ENCODE measurements around the gene FLRT1.
"Not testable (repeated sequence)": the region's sequence is repeated elsewhere in the genome, so short reads cannot be mapped to it uniquely, and the experiment has no call there.

FLRT1 gene

DNA sequence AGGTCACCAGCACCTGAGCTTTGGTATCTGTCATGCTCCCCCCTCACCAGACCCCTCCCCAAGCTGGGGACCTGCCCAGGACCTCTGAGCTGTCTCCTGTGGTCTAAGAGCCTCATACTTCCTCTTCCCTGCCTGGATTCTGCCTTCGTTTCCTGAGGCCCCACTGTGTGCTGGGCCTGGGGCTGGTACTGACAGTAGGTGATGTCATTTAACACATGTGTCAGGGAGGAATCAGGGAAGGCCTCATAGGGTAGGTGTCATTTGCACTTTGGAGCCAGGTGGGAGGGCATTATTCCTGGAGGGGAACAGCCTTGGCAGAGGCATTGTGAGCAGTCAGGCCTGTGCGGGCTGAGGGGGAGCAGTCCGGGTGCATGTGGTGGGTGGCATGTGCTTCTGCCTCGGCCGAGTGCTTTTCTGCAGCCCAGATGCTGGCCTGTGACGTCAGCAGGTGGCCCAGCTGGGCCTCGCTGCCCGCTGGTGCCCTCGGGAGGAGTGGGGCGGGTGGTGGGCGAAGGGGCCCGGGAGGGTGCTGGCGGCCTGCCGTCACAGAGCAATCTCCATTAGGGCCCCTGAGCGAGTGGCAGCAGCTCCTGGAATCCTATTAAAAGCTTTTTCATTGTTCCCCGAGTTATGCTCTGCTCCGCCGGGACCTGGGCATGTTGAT lies 9.1 kb downstream of the FLRT1 start:
- no peak for DNase-seq (ENCODE audit: low spot score)

DNA sequence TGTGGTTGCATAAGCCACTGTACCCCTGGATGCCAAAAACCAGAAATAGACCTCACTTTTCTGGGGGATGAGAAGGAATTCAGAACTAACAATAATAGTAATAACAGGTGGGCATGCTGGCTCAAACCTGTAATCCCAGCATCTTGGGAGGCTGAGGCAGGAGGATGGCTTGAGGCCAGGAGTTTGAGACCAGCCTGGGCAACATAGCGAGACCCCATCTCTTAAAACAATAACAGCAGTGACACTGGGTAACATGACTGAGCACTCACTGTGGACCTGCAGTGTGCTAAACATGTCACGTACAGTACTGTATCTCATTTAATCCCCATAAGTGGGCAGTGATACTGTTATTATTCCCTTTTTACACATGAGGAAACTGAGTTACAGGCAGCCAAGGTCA lies 10.0 kb downstream of the FLRT1 start:
- DNase-seq (ENCODE audit: low spot score) (no peak), FAIRE-seq (no peak)

More for the DNA sequence above, 9.1 kb downstream of the FLRT1 start:
- FAIRE-seq = no peak

DNA sequence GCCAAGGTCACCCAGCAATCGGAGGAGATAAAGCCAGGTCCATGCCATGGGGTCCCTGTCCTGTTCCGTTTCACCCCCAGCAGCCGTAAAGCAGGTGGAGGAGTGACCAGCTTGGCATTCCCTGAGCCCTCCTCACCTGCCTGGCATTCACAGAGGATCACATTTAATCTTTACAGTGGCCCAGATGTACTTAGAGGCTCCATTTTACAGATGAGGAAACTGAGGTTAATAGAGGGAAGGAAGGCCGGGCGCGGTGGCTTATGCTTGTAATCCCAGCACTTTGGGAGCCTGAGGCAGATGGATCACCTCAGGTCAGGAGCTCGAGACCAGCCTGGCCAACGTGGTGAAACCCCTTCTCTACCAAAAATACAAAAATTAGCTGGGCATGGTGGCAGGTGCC lies 11.6 kb downstream of the FLRT1 start:
- not testable (repeated sequence) for DNase-seq (ENCODE audit: low spot score); FAIRE-seq

DNA sequence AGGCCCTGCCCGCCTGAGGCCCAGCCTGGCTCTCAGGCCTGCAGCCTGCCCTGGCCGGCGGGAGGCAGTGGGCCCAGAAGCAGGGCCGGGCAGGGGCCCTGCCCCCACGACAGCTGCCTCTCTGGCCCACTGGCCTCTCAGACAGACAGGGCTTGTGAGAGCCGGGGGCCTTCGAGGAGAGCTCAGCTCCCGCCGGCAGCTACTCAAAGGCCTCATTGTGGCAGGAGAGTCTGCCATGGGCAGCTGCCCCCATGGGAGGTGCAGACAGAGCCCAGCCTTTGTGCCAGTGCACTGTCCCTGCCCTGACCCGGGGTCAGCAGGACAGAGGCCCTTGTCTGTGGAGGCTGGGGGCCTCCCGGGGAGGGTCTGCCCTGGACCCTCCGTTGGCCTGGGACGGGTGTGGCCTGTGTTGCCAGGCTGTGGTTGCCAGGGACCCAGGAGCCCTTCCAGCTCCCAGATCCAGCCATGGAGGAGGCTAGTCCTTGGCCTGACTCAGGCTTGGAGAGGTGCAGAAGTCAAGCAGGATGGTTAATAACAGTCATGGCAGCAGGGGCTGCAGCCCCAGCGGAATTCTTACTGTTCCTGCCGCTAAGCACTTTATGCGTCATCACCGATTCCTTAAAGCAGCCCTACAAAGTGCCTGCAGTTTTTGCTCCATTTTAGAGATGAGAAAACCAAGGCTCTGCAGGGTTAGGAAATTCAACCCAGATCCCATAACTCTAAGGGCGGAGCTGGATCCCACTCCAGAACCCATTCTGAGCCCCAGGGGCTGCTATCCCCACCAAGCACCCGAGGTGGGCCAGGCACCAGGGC lies 12.5 kb downstream of the FLRT1 start:
- no peak for DNase-seq (ENCODE audit: low spot score)
- FAIRE-seq = no peak

DNA sequence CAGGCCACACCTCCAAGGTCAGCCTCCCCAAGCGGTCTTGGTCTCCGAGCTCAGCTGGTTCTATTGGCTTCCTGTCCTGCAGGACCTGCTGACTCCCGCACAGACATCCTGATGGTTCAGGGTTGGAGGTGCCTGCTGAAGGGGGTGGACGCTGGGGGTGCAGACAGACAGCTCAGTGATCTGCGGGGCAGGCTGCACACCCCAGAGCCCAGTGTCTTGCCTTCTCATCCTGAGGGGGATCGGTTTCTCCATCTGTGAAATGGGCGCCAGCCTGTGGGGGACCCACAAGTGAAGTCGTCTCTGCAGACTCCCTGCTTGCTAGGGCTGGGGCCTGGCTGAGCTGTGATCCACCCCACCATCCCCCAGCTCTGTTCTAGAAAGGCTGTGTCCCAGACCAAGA lies 13.8 kb downstream of the FLRT1 start:
- DNase-seq (ENCODE audit: low spot score) (no peak), FAIRE-seq (no peak)

GRCh38 chr11:64051297-64051696 lies 15.6 kb downstream of the FLRT1 start:
- DNase-seq (ENCODE audit: low spot score) = no peak
- no peak for FAIRE-seq

- no peak for DNase-seq (ENCODE audit: low spot score)
- FAIRE-seq = no peak
Measured at GRCh38 chr11:64052436-64052835, 16.7 kb downstream of the FLRT1 start.

DNA sequence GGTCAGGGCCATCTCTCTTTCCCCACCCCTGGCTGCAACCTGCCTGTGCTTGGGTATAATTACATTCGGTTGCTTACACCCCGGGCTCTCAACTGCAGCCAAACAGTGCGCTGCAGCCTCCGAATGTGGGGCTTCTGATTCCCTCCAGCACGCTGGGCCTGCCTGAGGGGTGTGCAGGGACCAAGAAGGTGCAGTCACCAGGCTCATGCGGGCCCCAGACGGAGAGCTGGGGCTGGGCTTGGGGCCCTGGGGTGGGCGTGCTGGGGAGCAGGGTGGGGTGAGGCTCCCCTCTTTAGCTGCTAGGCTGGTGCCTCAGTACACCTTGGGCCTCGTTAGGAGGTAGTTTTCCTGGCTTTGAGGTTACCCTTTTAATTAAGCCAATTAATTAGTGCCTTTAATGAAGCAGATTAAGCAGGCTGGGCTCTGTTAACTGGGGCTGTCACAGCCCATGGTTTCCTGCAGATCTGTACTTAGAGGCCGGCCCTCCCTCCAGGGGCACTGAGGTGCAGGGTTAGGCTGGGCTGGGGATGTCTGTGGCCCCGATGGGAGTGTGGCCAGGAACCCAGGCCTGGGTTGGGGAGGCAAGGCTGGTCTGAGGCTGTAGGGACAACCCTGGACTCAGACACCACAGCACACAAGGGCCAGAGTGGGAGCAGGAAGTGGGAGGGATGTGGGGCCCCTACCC lies 17.3 kb downstream of the FLRT1 start:
- FAIRE-seq (no peak), DNase-seq (ENCODE audit: low spot score) (no peak)

DNA sequence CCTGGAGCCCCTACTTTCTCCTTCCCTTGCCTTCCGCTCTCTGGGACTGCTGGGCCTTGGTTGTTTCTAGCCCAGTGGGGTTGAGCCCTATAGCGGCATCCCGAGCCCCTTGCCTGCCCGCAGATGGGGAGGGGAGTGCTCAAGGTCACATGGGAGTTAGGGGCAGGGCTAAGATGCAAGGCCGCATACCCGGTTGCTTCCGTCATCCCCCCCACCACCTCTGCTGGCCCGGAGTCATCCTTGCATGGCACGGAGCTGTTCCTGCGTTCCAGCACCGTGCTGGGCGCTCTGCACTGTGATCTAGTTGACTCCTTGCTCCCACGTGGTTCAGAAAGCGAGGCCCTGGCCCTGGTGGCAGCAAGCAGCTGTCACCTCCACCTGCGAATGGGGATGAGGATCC lies 18.0 kb downstream of the FLRT1 start:
- DNase-seq (ENCODE audit: low spot score) = no peak
- no peak for FAIRE-seq

DNA sequence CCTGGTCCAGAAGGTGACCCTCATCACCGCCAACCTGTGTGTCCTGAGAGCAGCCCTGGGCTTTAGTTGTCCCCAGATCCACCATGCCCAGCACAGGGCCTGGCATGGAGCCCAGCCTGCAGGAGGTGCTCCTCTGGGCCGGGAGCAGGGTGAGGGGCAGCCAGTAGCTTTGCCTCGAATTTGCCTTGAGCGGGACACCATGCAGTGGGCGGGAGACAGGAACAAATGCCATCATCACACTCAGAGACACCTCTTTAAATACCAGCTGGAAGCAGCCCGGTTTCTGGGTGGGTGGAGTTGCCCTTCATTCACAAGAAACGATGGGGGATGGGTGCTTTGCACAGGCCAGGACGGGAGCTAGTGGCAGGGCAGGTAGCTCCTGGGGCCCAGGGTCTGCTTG lies 19.3 kb downstream of the FLRT1 start:
- FAIRE-seq (no peak), DNase-seq (ENCODE audit: low spot score) (no peak)

DNA sequence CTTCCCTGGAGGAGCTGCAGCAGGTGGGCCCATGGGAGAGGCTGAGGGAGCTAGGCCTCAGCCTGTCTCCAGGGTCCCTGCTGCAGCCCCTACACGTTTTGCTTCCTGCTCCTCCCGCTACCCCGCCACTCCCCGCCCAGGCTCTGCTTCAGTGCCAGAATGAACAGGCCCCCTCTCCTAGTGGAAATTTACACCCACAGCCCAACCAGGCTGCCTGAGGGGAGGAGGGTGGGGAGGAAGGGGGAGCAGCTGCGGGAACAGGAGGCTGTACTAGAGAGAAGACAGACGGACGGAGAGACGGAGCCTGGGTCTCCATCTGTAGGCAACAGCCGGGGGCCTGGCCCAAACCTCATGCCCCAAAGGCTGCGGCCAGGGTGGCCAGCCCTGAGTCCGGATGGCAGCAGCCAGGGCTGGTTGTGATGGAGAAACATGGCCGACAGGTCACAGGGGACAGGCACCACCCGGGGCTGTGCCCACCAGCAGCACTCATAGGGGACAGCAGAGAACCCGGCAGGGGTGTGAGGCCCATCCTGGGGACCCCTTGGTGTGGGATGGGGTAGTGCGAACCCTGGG lies 20.6 kb downstream of the FLRT1 start:
- FAIRE-seq (no peak), DNase-seq (ENCODE audit: low spot score) (no peak)

GRCh38 chr11:64056861-64057260 lies 21.1 kb downstream of the FLRT1 start:
- DNase-seq (ENCODE audit: low spot score) = no peak
- FAIRE-seq = no peak

GRCh38 chr11:64057890-64058289 lies 22.2 kb downstream of the FLRT1 start:
- DNase-seq (ENCODE audit: low spot score) (no peak), FAIRE-seq (no peak)

DNA sequence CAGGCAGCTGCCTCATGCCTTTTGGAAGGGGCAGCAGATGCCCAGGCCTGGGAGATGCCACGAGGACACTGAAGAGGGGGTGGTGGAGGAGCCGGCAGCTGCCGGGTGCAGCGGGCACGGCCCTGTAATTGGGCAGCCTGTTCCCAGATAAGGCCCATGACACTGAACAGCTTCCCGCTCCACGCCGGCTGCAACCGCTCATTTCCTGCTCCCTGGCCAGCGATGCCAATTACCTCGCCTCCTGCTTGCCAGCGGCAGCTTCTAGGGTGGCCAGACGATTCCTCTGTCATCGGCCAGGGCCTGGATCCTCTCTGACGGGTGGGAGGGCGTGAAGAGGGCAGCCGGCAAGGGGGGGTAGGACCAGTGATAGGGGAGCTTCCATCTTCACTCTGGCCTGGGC lies 22.8 kb downstream of the FLRT1 start:
- FAIRE-seq (no peak), DNase-seq (ENCODE audit: low spot score) (no peak)

DNA sequence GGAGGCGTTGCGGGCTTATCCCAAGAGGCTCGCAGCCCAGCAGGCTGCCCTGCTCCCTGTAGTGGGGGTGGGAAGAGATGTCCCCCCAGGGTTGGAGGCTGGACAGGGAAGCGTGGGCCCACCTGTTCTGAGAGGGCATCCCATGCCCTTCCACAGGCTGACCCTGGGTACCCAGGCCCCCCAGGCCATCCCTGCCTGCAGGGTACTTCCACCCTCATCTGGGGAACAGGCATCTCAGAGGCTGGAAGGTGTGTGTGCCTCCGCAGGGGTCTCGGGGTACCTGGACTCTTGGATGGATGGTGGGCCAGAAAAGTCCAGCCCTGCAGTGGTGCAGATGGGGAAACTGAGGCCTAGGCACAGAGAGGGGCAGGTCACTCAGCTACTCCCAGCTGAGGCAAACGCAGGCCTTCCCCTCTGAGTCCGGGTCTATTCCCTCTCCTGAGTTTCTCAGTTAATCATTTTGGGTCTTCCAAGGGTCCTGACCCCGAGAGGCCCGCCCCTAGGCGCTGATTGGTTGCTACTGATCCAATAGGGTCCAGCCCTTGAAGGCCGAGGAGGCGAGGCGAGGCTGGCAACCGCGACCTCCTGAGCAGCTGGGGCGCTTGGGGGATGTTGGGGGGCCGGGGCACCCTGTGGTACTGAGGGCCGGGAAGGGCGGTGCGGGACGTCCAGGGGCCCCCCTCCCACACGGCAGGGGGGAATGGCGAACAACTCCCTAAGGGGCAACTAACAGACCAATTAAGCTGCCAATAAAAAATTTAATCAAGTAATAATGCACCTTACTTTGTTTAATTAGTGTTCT lies 23.8 kb downstream of the FLRT1 start:
- DNase-seq (ENCODE audit: low spot score) (no peak), FAIRE-seq (no peak)

GRCh38 chr11:64060263-64060860 lies 24.6 kb downstream of the FLRT1 start:
- FAIRE-seq (no peak), DNase-seq (ENCODE audit: low spot score) (no peak)

DNA sequence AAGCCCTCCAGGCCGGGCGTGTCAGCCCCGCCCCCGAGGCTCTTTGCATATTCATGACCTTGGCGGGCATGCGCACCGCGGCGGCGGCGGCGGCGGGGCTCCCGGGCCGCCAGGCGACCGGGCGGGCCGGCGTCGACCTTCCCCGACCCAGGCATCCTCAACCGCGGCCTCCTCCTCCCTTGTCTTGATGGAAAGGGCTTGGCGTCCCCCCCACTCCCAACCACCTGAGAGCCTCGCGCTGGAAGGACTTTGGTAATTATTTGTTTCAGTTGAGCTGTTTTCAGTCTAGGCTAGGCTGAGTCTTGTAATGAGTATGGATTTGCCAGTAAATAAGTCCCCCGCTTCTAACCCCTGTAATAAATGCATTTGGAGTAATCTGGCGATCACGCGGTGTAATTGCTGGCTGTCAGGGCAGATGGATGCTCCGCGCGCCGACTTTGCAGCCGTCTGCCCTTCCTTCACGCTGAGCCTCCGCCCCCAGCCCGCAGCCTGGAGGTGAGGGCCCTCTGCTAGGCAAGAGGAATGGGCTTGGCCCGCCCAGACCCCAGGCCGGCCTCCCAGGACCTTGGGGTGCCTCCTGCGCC lies 25.2 kb downstream of the FLRT1 start:
- FAIRE-seq = no peak
- peak; percentile 70 for DNase-seq (ENCODE audit: low spot score)

DNA sequence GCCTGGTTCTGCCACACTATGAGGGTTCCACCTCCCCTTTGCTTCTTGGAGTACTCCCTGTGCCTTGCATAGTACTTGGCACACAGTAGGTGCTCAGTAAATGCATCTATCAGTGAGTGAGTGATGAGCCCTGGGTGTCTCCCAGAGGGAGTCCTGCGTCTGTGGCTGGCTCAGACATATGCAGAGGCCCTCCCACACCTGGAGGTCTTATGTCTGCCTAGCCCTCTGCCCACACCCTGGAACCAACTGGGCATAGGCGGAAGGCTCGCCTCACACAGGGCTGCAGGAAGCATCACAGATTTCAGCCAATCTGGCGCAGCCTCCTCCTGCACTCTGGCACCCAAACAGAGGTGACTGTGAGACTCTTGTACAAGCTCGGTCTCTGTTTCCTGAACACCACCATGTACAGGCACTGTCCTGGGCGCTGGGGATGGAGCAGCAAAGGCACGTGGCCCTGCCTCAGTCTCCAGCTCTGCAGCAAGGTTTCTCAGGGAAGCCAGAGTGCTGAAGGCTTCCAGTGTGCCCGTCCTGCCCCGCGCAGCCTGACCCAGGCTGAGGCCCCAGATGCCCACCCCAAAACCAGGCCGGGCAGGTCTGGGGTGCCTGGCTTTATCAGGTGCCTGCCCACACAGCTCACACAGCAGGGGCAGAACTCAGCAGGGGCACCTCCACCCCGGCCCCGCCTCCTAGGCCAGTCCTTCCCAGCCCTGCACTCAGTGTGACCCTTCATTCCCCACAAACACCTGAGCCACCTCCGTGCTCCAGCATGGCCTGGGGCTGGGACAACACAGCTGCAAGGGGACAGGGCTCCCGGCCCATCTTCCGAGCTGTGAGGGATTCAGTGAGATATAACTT lies 26.7 kb downstream of the FLRT1 start:
- no peak for DNase-seq (ENCODE audit: low spot score)
- FAIRE-seq = no peak

GRCh38 chr11:64063777-64064176 lies 28.0 kb downstream of the FLRT1 start:
- DNase-seq (ENCODE audit: low spot score) = no peak
- FAIRE-seq = no peak
